T follicular helper cell (primary cell): Measurements from ENCODE around the gene CBR1.
"Not testable (repeated sequence)": the region's sequence is repeated elsewhere in the genome, so short reads cannot be mapped to it uniquely, and the experiment has no call there.

Experiments
- DNase-seq: peaks from one replicate; pipeline ENCODE4 v3.0.0-alpha.2; 2020; ENCODE audit warnings: low read depth

The CBR1 gene

DNA sequence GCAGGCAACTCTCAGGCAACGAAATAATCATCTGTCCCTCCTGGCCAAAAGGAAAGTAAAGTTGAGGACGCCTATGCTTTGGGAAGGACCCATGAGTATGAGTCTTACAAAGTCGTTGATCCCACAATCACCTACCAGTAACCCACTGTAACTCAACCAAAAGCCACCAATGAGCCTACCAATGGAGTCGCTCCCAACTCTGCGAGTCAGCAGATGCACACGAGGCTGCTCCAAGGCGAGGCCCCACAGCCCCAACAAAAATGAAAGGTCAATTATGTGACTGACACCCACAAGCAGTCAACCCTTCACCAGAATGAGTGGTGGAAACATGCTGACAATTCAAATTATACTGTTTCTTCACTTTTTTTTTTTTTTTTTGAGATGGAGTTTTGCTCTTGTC is 21.5 kb upstream of the CBR1 start:
- no peak for DNase-seq

DNA sequence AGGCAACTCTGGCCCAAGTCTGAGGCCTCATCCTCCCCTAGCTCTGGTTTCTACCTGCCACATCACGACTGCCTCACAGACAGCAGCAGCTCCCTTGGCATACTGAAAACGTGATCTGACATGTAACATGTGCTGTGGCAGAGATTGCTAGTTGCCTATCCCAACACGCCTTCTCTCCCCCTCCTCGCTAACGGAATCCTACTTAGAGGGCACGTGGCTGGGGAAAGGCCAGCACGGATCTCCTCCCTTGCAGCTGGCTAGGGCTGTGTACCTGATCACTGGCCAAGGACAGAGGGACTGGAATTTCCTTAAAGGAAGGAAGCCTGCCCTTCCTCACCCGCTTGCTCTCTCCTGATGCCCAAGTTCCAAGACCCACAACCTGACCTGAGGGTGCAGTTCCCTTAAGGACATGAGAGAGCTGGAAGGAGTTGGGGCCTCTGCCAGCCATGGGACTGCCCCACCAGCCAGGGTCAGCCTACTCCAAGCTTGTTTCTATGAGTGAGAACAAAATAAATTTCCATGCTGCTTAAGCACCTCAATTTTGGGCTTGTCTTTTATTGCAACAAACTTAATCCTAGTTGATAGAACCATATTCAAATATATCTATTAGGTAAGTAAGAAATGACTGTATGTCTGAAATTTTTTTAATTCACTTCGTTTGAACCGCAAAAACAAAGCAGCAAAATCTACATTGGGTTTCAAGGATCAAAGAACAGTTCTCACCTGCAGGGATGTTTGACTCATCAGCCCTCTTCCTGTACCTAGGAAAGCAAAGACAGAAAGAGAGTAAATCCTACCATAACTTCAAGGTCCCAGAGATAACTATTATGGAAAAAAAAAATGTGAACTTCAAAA is 16.7 kb upstream of the CBR1 start:
- DNase-seq = no peak

DNA sequence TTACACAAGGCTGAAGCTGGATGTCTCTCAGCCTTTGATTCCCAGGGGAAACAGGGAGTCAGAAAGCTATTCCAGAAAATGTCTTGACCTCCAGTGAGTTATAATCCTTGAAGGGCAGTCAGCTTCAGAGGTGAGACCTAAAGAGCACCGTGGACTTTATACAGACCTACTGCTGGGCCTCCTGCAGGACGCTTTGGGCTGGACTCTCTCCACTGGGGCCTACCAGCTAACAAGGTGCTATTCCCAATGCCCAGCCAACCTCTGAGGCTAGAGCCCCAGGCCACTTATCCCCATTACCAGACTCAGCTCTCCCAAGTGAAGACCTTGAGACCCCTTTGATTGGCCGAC is 16.1 kb upstream of the CBR1 start:
- no peak for DNase-seq

DNA sequence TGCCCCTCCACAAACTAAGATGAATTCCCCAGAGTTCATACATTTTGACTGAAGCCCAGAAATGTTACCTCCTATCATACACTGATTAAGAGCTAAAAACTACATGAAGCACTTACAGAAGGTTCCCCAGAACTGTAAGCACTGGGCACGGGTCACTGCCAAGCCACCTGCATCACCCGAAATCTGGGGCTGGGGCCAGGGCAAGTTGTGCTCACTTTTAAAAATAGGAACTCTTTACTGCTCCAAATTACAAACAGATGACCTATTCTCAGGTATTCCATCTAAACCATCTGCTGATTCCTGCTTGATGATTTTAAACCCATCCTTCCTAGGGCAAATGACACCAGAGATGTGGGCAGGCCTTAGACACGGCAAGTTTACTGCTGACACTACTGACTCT is 14.3 kb upstream of the CBR1 start:
- DNase-seq = no peak

DNA sequence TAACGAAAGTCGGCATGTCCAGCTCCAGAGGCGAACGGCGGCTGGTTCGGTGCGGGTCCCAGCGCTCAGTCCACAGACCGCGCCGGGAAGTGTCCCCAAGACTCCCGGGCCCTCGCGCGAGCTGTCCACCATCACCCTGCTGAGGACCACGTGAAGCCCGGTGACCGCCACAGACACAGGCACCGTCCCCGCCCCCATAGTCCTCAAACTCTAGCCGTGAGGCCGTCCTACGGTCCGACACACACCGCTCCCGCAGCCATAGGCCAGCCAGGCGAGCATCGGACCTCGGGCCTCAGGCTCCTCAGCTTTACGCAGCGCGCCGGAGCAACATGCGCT is 10.0 kb upstream of the CBR1 start:
- DNase-seq = no peak

DNA sequence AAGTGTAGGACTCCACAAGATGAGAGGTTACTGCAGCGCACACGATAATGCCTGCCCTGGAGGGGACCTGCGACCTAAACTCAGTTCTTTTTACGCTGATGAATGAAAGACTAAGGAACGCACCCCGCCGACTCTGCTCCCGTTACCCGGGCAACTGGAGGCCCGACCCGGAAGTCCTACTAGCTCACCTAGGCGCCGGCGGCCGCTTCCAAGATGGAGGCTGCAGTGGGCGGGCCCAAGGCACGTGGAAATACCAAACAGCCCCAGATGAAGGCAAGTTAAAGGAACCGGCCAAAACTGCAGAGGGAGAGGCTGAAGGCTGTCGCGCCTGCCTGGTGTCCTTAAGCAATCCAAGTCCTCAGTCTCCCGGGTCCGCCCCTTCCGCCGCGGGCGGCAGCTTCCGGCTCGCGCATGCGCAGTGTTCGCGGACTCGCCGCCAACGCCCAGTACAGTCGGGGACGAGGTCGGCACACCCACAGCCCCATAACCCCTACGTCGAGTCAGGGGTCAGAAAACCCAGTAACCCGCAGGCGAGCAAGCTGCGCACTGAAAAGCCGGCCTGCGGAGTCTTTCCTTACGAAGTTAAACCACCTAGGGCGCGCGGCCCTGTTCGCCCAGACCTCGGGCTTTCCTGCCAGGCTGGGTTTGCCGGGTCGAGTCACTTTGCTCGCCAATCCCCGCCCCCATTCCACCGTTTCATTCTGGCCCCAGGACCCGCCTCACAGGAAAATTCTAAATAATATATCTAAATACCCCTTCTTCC is 9.5 kb upstream of the CBR1 start, which contains the start of gene SETD4:
TSS of gene SETD4 (minus strand) at position 368 of the 763 bp plus-strand sequence. CDS start 1,638 bp downstream, outside the sequence.
- peak; percentile 84 for DNase-seq

DNA sequence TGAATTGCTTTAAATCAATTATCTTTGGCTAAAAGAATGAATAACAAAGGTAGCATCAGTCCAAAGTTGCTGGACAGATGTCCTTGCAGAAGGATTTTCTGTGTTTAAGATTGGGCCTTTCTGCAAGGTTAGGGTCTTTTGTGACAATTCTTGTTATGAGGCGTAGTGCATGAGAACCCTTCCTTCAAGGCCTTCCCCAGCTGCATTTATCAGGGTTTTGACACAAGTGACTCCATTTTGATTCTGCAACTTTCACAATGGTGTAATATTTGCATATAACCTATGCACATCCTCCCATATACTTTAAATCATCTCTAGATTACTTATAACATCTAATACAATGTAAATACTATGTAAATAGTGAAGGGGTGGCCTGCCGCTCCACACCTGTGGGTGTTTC is 8.4 kb upstream of the CBR1 start:
- DNase-seq = no peak

DNA sequence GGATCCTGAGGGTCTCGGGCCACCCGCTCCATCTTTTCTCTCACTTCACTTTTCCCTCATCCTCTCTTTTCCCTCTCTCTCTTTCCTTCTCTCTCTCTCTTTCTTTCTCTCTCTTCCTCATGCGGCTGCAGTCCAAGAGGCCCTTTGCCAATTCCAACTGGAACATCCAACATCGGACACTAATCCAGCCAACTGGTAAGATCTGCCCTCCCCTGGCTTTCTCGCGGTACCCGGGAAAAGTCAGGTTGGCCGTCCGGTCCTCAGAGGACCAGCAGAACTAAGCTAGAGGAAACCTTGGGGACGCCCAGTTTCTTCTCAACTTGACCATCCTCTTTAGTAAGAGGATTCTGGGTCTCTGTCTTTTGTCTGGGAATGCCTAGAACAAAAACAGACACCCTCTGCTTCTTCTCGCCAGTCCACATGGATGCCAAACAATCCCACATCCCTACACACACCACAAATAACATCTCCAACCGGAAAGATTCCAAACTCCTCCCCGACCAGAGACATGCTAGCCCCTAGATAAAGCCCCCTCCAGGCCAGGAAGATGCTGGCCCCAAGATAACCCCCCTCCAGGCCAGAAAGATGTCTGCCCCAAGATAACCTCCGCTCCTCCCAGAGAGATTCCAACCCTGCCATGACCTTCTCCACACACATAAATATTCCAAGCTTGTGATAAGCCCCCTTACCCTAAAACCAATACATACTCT is 6.3 kb upstream of the CBR1 start:
- DNase-seq = no peak

DNA sequence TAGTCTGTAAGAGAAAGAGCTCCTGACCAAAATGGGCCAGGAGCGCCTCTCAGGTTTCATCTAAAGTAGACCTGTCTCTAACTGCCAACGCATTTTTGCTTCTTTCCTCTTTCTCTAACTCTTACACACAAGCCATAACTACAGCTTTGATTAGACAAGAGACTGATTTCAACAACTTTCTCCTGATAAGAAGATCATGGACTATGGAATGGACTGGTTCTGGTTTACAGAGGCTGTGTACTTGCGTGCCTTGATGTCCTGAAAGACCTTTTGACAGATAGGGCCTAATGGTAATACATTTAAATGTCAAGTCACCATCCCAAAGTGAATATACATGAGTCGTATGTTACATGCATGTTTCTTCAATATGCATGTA is 5.8 kb upstream of the CBR1 start:
- DNase-seq = no peak

DNA sequence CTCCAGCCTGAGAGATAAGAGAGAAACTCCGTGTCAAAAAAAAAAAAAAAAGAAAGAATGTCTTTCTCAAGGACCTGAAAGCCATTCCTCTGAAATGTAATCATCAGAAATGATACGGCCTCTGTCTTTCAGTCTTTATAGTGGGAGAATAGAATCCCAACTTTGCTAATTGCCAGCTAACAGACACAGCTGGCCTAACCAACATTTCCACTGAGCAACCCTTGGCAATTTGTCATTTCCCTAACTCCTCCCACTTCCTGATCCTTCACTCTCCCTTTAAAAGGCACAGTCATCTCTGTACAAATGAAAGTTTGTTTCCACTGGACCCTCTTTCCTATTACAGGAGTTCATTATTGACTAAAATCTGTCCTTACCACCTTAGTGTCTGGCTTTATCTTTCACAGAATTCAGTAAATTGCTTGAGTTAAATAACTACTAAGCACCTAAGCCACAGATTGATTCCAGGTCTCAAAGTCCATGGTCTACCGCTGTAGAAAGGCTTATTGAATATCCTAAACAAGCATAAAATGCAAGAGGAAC is 4.3 kb upstream of the CBR1 start:
- DNase-seq = no peak

DNA sequence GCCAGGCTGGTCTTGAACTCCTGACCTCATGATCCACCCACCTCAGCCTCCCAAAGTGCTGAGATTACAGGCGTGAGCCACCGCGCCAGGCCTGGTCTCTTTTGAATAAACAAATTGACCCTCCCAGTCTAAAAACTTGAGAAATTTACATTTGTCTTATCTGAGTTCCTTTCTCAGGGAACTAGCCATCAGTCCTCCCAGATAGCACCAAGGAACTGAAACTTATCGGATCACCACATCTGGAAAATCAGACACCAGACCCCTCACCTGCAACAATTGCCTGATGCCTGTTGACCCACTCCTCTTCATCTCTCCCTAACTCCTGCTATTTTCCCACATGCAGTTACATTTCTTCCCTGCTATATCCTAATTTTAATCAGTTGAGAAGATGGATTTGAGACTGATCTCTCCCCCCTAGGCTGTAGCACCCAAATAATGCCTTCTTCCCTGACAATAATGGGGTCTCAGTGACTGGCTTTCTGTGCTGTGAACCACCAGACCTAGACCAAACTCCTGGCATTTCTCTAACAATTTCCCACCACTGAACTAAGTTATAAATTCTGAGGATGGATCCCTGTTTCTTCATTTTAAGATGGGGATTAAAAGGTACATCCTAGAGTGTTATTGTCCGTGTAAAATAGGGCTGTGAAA is 951 bp upstream of the CBR1 start:
- no peak for DNase-seq

DNA sequence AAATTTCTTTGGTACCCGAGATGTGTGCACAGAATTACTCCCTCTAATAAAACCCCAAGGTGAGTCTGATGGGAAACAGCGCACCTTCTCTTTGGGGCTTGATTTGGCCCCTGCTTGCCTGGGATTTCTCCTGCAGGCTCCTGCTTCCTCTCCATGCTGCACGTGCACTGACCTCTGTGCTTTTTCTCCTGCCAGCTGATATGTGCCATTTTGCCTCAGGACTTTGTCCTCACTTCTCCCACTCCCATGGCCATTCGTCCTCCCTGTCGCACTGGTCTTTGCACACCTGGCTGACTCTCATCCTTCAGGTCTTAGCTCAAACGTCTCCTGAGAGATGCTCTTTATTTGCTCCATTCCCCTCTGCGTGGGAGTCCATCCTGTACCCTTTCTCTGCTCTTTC is 1.2 kb downstream of the CBR1 start:
- DNase-seq = no peak

DNA sequence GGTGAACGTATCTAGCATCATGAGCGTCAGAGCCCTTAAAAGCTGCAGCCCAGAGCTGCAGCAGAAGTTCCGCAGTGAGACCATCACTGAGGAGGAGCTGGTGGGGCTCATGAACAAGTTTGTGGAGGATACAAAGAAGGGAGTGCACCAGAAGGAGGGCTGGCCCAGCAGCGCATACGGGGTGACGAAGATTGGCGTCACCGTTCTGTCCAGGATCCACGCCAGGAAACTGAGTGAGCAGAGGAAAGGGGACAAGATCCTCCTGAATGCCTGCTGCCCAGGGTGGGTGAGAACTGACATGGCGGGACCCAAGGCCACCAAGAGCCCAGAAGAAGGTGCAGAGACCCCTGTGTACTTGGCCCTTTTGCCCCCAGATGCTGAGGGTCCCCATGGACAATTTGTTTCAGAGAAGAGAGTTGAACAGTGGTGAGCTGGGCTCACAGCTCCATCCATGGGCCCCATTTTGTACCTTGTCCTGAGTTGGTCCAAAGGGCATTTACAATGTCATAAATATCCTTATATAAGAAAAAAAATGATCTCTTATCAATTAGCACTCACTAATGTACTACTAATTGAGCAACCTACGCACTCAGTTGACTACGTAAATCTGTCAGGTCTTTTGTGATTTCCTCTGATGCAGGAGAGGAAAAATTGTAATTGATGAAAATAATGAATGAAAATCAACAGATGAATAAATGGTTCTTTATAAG is 2.8 kb downstream of the CBR1 start:
- no peak for DNase-seq

DNA sequence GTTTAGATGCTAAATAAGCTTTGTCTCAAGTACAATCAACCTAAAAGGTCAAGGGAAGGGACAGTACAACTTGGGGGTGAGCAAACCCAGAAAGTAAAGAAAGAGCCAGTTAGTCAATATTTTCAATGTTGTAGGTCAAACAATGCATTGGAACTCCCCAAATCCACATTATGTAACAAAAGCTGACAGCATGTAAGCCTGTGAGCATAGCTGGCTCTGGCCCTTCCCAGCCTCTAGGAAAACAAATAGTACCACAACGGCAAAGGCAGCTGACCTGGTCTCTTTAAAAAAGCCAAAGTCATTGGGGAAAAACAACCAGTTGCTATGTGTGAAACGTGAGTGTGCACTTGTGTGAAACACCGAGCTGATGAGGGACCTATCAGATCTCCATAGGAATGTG is 3.4 kb downstream of the CBR1 start:
- no peak for DNase-seq

DNA sequence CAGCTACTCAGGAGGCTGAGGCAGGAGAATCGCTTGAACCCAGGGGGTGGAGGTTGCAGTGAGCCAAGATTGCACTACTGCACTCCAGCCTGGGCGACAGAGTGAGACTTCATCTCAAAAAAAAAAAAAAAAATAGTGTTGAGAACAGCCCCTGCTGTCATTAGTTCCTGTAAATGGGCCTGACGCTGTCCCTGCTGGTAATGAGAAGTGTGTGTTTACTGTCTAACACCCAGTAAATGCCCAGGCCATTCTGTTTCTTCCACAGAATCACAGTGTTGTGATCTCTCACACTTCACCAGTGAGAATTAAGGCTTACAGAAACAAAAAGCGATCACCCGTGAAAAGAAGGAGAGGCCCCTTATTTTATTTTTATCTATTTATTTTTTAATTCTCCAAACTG is 4.1 kb downstream of the CBR1 start:
- not testable (repeated sequence) for DNase-seq

DNA sequence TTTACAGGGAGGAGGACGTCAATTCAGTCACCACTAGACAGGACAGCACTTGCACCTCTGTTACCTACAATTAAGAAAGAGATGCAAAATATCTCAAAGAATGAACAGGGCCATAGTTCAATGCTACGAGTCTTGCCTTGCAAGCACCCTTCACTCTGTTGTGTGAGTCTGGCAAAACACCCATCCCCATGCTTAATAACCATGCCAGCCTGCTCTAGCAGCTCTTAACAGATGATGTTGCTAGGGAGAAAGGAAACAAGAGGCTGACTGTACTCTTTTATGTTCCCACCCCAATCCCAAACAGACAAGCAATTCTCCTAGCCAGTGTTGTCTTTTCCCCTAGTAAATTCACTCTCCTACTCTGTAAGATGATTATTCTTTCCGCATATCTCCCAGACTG is 5.3 kb downstream of the CBR1 start:
- no peak for DNase-seq

DNA sequence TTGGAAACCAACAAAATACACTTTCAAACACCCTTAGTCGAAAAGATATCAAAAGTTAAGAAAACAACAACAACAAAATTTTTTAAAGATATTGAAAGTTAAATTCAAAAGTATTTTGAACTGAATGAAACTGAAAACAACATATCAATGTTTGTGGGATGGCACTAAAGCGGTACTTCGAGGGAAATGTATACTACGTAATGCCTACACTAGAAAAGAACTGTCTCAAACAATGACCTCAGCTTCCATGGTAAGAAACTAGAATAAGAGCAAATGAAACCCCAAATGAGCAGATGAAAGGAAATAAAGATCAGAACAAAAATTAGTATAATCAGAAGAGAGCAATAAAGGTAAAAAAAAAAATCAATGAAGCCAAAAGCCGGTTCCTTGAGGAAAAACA is 6.1 kb downstream of the CBR1 start:
- no peak for DNase-seq

DNA sequence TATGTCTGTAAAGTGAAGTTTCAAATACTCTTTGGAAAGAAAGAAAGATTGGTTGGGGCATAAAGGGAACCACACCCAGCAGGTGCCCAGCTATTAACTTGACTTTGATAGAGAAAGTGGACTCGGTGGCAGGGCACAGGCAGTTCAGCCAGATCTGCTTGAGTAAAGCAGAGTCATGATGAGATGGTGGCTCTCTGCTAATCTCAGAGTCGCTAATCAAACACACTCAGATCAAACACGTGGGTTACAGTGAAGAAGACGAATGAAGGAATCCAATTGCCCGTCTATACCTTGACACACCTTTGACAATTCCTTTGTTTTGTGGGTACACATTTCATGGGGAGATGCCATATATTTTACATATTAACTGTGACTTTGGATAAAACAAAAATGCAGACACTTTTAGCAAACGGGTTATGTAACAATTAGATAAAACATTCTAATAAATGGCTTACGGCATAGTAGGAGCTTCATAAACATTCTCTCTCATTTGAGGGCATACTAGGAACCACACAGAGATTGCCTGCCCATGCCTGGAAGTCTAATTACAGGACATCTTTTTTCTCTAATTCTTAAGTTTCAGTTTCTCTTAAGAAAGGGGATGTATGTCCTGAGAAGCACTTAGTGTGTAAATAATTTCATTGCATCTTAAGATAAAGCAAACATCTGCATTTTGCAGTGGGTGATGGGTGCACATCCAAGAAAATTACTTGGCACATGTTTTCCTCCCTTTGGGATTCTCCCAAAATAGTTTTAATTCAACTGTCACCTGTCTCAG is 7.2 kb downstream of the CBR1 start:
- no peak for DNase-seq

DNA sequence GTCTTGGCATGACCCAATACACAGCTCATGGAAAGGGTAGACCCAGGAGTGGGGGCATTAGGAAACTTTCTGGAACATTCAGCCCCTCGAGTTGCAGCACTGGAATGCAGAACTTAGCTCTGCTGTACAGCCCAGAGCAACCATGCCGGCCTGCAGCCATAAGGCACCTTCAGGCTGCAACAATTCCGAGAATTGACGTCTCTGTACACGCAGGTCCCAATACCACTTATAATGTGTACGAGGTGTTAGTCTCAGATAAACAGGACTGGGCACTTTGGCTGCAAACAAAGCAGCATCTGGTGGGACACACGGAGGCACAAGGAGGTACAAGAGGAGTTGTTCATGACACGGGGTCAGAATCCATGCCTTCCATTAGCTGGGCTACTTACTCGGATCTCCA is 7.9 kb downstream of the CBR1 start:
- DNase-seq = no peak

DNA sequence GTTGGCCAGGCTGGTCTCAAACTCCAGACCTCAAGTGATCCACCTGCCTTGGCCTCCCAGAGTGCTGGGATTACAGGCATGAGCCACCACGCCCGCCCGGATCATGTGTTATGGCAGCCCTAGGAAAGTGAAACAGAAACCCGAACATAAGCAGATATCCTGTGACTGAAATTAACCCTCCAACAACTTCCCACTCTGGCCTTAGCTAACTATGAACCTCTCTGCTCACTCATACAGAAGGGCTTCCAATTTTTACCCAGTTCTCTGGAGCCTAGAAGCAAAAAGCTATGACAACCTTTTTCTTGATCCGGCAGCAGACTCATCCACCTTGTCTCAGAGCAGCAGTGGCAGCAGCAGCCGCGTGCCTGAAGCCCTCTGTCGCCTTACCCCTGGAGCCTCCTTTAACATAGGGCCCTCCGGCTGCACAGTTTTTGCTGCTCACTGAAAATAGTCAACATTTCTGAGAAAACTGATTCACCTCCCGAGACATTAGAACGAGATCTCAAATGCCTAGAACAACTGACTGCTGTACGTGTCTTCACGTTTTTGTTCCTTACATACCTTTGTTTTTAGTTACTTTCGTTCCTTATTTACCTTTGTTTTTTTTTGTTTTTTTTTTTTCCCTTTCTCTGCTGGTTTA is 9.3 kb downstream of the CBR1 start:
- DNase-seq = no peak
